Activated T-helper 1 cell treated with anti-CD3 and anti-CD28 coated beads, Interleukin-2, amount 50 U/mL, for 16 hours (primary cell): ENCODE results near the gene CFAP52.
"Not testable (repeated sequence)": the region's sequence is repeated elsewhere in the genome, so short reads cannot be mapped to it uniquely, and the experiment has no call there.

Source experiments
- DNase-seq, 2 donors: peaks; one replicate each; pipeline ENCODE4 v3.0.0-alpha.2; 2020; ENCODE audit warnings: low read depth in 1 of 2, low spot score in 1 of 2

Gene CFAP52

DNA sequence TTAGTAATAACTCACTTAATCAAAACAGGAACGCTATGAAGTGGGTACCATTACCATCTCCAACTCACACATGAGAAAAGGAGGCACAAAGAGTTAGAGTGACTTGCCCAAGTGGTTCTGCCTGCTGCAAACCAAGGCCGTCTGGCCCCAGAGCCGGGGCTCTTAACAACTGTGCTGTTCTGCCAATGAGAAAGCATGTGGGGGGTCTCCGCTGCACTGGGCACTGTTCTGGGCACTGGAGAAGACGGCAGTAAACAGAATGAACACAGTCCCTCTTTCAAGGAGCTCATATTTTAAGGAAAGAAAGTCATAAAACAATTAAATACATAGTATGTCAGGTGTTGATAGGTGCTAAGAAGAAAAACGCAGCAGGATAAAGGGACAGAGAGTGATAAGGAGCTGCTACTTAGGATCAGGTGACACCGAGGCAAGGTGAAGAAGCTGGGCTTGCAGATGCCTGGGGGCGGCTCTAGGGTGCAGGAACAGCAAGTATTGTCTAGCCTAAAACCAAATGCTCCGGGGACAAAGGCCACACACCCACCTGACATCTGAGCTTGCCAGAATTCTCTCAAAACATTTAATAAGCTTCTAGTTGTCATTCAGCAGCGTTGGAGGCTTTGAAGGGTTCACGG is 7.4 kb upstream of the CFAP52 start:
- DNase-seq = no peak

DNA sequence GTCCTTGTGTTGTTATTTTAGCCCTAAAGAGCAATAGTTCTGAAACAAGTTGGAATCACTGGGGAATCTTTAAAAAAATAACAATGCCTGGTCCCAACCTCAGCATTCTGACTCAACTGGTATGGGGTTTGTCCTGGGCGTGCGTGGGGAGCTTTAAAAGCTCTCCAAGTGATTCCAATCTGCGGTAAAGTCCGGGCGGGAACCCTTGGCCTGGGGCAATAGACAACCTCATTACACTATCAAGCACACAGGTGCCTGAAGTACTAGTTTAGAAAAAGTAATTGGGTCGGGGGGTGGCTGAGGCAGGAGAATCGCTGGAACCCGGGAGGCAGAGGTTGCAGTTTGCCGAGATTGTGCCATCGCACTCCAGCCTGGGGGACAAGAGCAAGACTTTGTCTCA is 5.2 kb upstream of the CFAP52 start:
- no peak for DNase-seq

DNA sequence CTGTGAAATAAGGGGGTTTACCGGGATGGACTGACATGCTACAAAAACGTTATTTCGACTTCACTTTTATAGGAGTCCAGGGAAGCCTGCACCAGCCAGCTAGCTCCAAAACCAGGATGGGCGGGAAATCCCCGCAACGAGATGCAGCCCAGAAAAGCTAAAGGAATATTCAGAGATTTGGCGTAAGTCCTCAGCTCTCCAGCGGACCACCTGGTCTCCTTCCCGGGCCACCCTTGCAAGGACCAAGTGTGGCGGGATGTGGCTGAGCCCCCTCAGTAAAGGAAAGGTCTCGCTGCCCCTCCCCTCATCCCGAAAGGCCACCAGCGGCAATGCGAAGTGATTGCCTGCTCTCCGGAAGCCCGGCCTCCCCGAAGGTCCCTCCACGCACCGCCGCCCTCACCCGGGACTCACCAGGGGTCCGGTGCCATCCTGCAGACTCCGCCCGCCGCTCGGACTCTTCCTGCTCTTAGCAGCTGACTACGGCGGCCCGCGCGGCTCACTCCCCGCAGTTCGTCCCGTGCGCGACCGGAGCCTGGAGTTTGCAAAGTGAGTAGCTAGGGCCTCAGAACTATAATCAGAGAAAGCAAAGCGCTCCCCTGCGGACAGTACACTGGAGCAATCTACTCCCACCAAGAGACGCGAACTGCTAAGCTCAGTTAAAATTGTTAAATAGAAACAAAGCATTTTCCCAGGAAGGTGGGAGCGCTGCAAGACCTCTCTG is 901 bp upstream of the CFAP52 start, which contains the start of gene STX8:
Gene STX8, minus strand, starts transcription at position 440 of the 721 bp plus-strand sequence. Its CDS starts 12 bp downstream, at position 428.
- peak; percentile 62 to 65 for DNase-seq

DNA sequence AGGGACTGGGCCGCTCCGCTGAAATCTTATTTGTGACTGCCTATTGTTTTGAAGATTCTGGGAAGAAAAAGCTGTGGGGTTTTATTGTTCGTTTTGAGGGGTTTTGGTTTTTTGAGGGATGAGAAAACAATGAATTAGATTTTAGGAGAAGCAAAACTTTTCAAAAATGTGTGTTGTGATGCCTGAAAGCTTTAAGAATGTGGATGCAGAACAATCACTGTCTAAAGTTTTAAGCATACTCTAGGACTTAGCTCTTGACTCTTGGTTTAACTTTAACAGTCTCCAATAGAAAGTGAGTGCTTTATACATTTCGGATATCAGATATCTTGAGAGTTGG is 899 bp downstream of the CFAP52 start:
- DNase-seq = no peak

DNA sequence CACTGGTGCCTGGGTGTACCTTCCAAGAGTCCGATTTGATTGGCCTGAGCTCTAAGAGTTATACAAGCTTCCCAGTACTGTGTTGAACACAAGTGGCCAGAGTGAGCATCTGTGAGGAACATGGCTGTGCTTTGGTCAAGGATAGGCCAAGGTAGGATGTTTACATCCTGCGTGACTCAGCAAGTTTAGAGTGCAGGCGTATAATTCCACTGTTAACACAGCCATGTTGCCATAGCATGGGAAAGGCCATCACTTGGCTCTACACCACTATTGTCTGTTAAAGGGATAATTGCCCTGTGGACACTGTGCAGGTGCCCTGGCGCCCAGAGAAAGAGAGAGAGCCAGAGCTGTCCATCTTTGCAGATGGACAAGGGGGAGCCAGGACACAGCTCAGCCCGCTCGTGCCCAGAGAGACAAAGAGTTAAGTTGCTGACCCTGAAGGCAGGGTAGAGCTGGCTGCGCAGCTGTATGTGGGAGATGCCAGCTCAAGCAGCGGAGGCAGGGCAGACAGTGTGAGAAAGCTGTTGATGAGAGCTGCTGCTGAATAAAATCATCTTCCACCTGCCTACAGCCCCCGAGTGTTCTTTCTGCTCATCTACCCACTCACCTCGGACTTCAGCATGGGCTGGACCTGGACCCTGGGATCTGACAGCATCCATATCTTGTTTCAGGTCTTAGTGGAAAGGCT is 11.7 kb downstream of the CFAP52 start:
- no peak for DNase-seq

DNA sequence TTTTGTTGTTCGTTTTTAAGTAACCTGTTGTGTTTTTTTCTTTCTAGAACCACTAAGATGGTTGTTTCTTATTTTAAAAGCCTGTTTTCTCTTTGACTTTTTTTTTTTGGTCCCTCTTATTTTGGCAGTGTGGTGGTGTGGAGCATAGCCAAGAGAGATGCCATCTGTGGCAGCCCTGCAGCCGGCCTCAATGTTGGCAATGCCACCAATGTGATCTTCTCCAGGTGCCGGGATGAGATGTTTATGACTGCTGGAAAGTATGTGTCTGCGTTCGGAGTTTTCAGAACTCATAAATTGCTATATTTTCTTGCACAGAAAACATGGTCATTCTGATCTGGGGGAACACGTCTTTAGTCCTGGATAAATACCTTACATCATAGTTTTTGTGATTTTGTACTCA is 17.6 kb downstream of the CFAP52 start:
- DNase-seq = no peak

DNA sequence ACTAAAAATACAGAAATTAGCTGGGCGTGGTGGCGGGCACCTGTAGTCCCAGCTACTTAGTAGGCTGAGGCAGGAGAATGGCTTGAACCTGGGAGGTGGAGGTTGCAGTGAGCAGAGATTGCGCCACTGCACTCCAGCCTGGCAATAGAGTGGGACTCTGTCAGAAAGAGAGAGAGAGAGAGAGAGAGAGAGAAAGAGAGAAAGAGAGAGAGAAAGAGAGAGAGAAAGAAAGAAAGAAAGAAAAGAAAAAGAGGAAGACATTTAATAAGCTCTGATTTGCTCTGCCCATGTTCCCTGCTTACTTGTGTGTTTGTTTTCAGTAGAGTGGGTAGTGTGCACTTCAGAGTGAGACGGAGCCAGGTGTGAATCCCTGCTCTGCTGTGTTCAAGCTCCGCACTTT is 21.2 kb downstream of the CFAP52 start:
- not testable (repeated sequence) for DNase-seq

DNA sequence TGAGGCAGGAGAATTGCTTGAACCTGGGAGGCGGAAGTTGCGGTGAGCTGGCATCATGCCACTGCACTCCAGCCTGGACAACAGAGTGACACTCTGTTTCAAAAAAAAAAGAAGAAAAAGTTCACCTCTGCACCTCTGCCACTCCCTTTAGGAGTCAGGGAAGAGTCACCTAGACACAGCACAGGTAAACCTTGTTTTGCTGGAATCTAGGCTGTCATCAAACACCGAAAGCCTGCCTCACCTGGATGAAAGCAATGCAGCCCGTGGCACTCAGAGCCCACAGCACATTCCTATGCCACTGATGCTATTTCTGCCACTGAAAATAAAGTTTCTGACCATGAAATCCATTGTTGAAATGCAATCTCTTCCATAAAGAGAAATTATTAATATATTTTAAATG is 22.2 kb downstream of the CFAP52 start:
- no peak for DNase-seq

DNA sequence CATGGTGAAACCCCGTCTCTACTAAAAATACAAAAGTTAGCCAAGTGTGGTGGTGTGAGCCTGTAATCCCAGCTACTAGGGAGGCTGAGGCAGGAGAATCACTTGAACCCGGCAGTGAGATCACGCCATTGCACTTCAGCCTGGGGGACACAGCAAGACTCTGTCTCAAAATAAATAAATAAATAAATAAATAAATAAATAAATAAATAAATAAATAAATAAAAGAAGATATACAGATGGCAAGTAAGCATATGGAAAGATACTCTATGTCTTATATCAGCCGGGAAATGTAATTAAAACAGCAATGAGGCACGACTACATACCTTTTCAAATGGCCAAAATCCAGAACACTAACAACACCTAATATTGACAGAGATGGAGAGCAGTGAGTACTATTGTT is 28.1 kb downstream of the CFAP52 start:
- not testable (repeated sequence) for DNase-seq

DNA sequence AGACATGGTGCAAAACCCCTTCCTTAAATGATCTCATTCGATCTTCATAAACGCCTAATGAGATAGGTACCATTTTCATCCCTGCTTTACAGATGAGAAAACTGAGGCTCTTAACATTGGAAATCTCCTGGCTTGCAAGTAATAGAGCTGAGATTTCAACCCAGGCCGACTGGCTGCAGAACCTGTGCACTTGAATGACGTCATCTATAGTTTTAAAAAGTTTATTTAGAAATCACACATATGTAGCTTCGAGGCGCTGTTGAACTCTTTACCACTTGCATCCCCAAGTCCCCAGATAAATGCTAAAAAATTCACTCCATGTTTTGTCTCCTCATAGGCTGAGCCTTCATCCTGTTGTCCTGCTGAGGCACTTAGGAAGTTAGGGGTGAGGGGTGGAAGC is 30.0 kb downstream of the CFAP52 start:
- no peak for DNase-seq

DNA sequence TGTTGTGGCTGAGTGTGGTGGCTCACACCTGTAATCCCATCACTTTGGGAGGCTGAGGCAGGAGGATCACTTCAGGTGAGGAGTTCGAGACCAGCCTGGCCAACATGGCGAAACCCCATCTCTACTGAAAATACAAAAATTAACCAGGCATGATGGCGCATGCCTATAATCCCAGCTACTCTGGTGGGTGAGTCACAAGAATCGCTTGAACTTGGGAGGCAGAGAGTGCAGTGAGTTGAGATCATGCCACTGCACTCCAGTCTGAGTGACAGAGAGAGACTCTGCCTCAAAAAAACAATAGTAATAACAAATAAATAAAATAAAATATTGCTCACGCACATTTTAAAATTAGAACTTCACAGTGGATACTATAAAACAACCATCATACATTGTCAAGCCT is 30.6 kb downstream of the CFAP52 start:
- DNase-seq = not testable (repeated sequence)

DNA sequence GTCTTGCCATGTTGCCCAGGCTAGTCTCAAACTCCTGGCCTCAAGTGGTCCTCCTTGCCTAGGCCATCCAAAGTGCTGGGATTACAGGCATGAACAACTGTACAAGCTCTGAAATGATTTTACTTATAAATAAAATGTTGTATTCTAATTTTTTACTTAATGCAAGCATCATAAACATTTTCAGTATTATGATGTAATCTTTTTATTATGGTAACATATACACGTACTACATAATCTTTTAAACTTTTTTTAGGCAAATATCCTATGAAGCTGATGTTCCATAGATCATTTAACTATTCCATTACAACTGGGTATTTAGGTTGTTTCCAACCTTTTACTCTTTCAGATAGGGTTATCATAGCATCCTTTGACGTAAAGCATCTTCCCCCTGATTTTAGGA is 35.1 kb downstream of the CFAP52 start:
- no peak for DNase-seq

DNA sequence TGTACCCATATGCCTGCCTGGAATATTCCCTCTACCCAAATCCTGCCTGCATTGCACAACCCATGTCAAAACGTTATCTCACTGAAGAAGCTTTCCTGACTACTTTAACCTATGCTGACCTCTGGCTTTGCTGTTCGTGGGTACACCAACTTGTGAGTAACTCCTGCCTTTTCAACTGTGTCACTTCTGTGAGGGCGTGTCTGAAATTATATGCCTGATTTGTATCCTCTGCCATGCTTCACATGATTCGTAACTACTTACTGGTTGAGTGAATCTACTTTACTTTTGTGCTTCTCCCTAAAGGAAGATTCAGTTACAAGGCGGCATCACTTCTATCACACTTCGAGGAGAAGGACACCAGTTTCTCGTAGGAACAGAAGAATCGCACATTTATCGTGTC is 35.6 kb downstream of the CFAP52 start:
- no peak for DNase-seq

DNA sequence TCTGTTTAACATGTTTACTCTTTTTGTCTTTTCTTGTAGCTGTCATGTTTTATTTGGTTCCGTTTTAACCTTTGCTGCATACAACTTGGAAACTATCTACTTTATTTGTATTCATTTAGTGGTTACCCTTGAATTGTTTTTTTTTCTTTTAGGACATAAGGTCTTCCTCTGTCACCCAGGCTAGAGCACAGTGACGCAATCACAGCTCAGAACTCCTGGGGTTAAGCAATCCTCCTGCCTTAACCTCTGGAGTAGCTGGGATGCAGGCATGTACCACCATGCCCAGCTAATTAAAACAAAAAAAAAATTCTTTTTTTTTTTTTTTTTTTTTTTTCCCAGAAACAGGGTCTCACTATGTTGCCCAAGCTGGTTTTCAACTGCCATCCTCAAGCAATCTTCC is 39.0 kb downstream of the CFAP52 start:
- DNase-seq = no peak

DNA sequence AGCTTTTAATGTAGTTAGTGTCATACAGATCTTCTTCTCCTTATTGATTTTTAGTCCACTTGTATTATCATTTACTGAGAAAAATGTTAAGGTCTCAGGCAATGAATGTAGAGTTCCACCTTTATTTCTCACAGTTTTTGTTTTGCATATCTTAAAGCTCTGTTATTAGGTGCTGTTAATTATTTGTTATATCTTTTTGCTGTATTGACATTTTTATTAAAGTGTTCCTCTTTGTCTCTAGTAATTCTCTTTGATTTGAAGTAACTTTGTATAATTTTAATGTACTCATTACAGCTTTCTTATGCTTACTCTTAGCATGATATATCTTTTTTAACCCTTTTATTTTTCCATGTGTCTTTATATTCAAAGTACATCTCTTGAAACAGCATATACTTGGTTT is 46.5 kb downstream of the CFAP52 start:
- DNase-seq = no peak

DNA sequence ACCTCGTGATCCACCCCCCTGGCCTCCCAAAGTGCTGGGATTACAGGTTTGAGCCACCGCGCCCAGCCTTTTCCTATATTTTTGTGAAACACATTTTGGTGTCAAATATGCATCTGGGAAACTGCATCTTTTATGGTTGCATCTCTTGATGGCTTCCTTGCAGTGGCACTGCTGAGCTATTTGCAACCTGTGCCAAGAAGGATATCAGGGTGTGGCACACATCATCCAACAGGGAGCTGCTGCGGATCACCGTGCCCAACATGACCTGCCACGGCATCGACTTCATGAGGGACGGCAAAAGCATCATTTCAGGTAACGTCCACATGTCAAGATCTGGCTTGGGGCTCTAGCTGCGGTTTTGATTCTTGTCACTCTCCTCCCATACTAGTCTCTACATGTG is 52.1 kb downstream of the CFAP52 start:
- no peak for DNase-seq

DNA sequence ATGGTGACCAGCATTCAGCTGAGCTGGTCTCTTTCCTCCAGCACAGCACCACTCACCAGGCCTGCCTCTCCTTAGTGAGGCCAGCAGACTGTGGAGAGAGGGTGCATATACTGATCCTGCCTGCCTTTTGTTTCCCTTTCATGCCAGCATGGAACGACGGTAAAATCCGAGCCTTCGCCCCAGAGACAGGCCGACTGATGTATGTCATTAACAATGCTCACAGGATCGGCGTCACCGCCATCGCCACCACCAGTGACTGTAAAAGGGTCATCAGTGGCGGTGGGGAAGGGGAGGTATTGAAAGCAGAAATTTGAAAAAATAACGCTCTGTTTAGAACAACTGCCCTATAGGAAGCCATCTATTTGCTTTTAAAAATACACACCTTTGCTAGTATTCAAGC is 56.3 kb downstream of the CFAP52 start:
- no peak for DNase-seq

DNA sequence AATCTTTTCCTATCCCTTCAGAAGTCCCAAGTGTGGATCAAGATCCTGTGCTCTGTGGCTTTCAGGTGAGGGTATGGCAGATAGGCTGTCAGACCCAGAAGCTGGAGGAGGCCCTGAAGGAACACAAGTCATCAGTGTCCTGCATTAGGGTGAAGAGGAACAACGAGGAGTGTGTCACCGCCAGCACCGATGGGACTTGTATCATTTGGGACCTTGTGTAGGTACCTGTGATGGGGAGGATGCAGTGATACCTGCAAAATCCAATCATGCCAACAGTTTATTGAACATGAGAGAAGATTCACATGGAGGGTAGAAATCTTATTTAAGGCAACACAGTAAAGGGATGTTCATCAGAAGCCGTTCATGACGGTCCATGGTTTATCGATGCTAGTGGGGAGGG is 58.9 kb downstream of the CFAP52 start:
- no peak for DNase-seq

DNA sequence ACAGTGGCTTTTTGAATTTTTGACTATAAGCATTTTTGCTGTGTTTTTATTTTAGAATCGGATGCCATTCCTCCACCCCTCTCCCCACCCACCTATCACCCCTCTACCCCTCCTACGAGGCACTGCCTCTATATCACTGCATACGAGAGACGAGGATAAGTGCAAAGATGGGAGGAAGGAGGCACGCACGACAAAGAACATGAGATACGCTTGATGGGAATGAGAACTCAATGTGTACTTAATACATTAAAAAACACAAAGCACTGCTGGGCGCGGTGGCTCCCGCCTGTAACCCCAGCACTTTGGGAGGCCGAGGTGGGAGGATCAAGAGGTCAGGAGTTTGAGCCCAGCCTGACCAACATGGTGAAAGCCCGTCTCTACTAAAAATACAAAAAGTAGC is 60.1 kb downstream of the CFAP52 start:
- DNase-seq = no peak

DNA sequence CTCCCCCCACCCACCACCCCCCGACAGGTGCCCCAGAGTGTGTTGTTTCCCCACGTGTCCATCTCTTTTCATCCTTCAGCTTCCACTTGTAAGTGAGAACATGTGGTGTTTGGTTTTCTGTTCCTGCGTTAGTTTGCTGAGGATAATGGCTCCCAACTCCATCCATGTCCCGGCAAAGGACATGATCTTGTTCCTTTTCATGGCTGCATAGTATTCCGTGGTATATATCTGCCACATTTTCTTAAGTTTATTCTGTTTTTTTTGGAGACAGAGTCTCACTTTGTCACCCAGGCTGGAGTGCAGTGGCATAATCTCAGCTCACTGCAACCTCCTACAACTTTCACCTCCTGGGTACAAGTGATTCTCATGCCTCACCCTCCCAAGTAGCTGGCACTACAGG is 63.9 kb downstream of the CFAP52 start:
- not testable (repeated sequence) for DNase-seq

DNA sequence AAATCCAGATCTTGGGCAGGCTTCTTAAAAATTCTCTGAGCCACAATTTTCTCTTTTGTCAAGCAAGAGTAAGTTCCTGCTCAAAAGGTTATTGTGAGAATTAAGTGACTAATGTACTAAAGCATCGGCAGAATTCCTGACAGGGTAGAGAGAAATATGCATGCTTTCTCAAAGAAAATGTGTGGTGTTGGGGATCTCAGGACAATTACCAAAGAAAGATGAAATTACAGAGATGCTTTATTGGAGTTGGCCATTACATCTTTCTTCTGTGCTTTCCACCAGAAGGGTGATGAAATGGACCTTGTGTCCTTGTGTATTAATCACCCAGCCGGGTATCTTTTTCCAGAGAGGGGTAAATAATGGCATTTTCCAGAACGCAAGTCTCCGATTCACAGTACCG is 67.2 kb downstream of the CFAP52 start:
- no peak for DNase-seq

DNA sequence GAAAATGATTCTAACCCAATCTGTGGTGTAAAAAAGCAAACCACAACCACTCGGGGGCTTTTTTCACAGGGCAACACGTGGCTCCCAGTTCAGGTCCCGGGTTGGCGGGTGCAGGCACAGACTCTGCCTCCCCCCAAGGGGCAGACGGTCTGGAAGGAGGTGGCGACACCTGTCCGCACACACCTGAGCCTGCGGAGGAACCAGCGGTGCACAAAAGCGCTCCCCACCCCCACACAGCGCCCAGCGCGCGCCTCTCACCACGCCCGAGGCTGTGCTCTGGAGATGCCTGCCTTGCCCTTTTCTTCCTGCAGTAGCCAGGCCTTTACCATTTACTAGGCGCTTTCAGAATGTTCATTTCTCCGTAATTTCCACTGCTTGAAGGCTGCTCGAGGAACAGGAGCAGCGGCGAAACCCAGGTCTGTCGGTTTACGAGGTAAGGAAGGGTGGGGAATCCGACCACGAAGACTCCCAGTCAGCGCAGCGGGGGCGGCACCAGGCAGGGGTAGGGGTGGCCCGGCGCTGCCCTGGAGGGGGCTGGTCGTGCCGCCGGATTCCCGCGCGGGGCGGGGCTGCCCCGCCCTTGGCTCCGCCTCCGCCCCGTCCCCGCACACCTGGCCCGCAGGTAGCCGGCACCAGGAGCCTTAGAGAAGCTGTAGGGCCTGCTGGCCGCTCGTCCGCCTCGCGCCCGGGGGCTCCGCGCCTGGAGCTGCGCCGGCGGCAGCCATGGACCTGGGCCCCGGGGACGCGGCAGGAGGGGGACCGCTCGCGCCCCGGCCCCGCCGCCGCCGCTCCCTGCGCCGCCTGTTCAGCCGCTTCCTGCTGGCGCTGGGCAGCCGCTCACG is 68.7 kb downstream of the CFAP52 start, which contains the start of gene USP43:
Gene USP43, plus strand, starts transcription at position 608 of the 842 bp plus-strand sequence. Its CDS starts 116 bp downstream, at position 724.
- DNase-seq = no peak
